K562 (cell line): ENCODE data around the gene PYM1. TPM values are rescaled to one million over a fixed set of nuclear protein-coding genes. Genes with fewer than 3 reads are reported as not detected.
"Not testable (repeated sequence)": the region's sequence is repeated elsewhere in the genome, so short reads cannot be mapped to it uniquely, and the experiment has no call there.

Source experiments
- ATAC-seq: fragments of 200-7000 bp; cut with Tn5 transposase; 3 replicates; pipeline ENCODE4 v1.9.1; 2020; ENCODE audit warnings: moderate library complexity
- BruUV-seq: library from RNA; stranded (reverse); fragments of 400-500 nt; replicated peaks from 2 replicates; lab custom pipeline; 2021; lab: Mats Ljungman, UMichigan
- CTCF ChIA-PET: fragments of 300-600 bp; formaldehyde crosslinking; extraction: SDS; loops from one replicate; lab custom pipeline; 2021; ENCODE audit warnings: low intra/inter-chr PET ratio; lab: Yijun Ruan, JAX
- POLR2A ChIA-PET: fragments of 300-600, 350-650 bp; sonication (Branson Sonifier 250); formaldehyde crosslinking; extraction: SDS; loops from one replicate; lab custom pipeline; 2021; ENCODE audit warnings: antibody characterized with exemption, inconsistent platforms; lab: Yijun Ruan, JAX
- DNase-seq, 4 experiments: peaks; one replicate each; pipeline versions ENCODE4 v3.0.0 to v3.0.0-alpha.2; 2011 to 2018; ENCODE audit warnings: low spot score in 3 of 4, mixed read lengths in 3 of 4; ENCODE audit errors: extremely low read depth in 1 of 4
- FAIRE-seq: peaks from 2 replicates; lab custom pipeline; 2011; peaks lifted over from hg19 to GRCh38; lab: Jason Lieb, UNC
- H2AFZ ChIP-seq: 2 replicates; pipeline ENCODE4 v1.6.0; 2011; ENCODE audit warnings: low read depth, low read length, control low read depth, inconsistent platforms
- H3K27ac ChIP-seq: fragments of 200-600 bp; 3 replicates; pipeline ENCODE4 v1.8.0; 2011; ENCODE audit warnings: low read depth, mild to moderate bottlenecking, control low read depth, inconsistent platforms, low read length, moderate library complexity, mixed read lengths; ENCODE audit errors: extremely low read depth
- H3K27me3 ChIP-seq, 2 experiments: fragments of 300-600 bp in 1 of 2; 2 replicates in 1 of 2; 3 replicates in 1 of 2; pipeline versions ENCODE4 v1.6.0 to v1.8.0; 2011; ENCODE audit warnings: inconsistent platforms in 2 of 2, low read length in 2 of 2, mild to moderate bottlenecking in 1 of 2, mixed read lengths in 1 of 2, moderate library complexity in 1 of 2; ENCODE audit not compliant: control insufficient read depth in 2 of 2, insufficient read depth in 2 of 2
- H3K36me3 ChIP-seq: fragments of 300-600 bp; 3 replicates; pipeline ENCODE4 v1.8.0; 2011; ENCODE audit warnings: mild to moderate bottlenecking, low read length, inconsistent platforms; ENCODE audit not compliant: control insufficient read depth, insufficient read depth
- H3K4me1 ChIP-seq, 2 experiments: fragments of 200-600 bp in 1 of 2; replicated peaks in 1 of 2; 2 replicates in 1 of 2; 3 replicates in 1 of 2; pipeline versions ENCODE4 v1.5.1 to v1.8.0; 2011; ENCODE audit warnings: inconsistent platforms in 2 of 2, low read length in 2 of 2, mild to moderate bottlenecking in 1 of 2, mixed read lengths in 1 of 2, moderate library complexity in 1 of 2; ENCODE audit not compliant: control insufficient read depth in 2 of 2, insufficient read depth in 2 of 2
- H3K4me2 ChIP-seq: 2 replicates; pipeline ENCODE4 v1.6.1; 2011; ENCODE audit warnings: low read length, control low read depth, inconsistent platforms, mixed read lengths; ENCODE audit not compliant: insufficient read depth
- H3K4me3 ChIP-seq: fragments of 200-600 bp; sonication (generic), shearing (Covaris generic); 2 replicates; pipeline ENCODE4 v1.5.1; 2016; ENCODE audit warnings: control low read depth, inconsistent platforms
- H3K79me2 ChIP-seq: fragments of 200-600 bp; 3 replicates; pipeline ENCODE4 v1.8.0; 2011; ENCODE audit warnings: low read length, inconsistent platforms; ENCODE audit not compliant: control insufficient read depth, insufficient read depth
- H3K9ac ChIP-seq, 2 experiments: 2 replicates each; pipeline versions ENCODE4 v1.6.0 to v1.6.1; 2011; ENCODE audit warnings: low read depth in 2 of 2, low read length in 2 of 2, control low read depth in 1 of 2, inconsistent platforms in 1 of 2, mild to moderate bottlenecking in 1 of 2, mixed read lengths in 1 of 2; ENCODE audit not compliant: insufficient read depth in 1 of 2
- H3K9me1 ChIP-seq: one replicate; pipeline ENCODE4 v1.6.0; 2011; ENCODE audit warnings: inconsistent platforms, mild to moderate bottlenecking, low read length, moderate library complexity; ENCODE audit not compliant: control insufficient read depth, insufficient read depth
- H3K9me3 ChIP-seq: replicated peaks from 2 replicates; pipeline ENCODE4 v1.5.1; 2011; ENCODE audit warnings: low read depth, low read length, inconsistent platforms; ENCODE audit not compliant: control insufficient read depth, insufficient read depth
- H4K20me1 ChIP-seq: replicated peaks from 2 replicates; pipeline ENCODE4 v1.6.1; 2011; ENCODE audit warnings: low read length, inconsistent platforms, mixed read lengths; ENCODE audit not compliant: control insufficient read depth, insufficient read depth
- ATF3 ChIP-seq, 2 experiments: fragments of 450-650 bp in 1 of 2; sonication (generic) in 1 of 2; formaldehyde crosslinking in 1 of 2; IDR thresholded peaks in 1 of 2; conservative IDR thresholded peaks in 1 of 2; 2 replicates each; pipeline versions ENCODE4 v1.6.1 to v1.8.1; 2016 to 2023; ENCODE audit warnings: mild to moderate bottlenecking in 2 of 2, moderate library complexity in 2 of 2, inconsistent platforms in 1 of 2, missing genetic modification reagents in 1 of 2
- CEBPG ChIP-seq, 3 experiments: fragments of 200-800 bp in 1 of 3; sonication (Bioruptor generic) in 1 of 3; sonication (generic) in 1 of 3; formaldehyde crosslinking in 1 of 3; IDR thresholded peaks in 2 of 3; conservative IDR thresholded peaks in 1 of 3; 2 replicates each; pipeline versions ENCODE4 v1.6.1 to v1.8.0; 2016 to 2022; ENCODE audit warnings: missing compliant biosample characterization in 2 of 3, missing genetic modification characterization in 2 of 3, mild to moderate bottlenecking in 1 of 3, missing genetic modification reagents in 1 of 3
- LCOR ChIP-seq: sonication (generic); formaldehyde crosslinking; IDR thresholded peaks from 2 replicates; pipeline ENCODE4 v1.8.0; 2022; ENCODE audit warnings: mild to moderate bottlenecking, missing genetic modification reagents
- ZBTB33 ChIP-seq: sonication (generic); formaldehyde crosslinking; IDR thresholded peaks from 2 replicates; pipeline ENCODE4 v1.8.1; 2023; ENCODE audit warnings: mild to moderate bottlenecking, missing genetic modification reagents
- WGBS: fragments of 100-300 bp; shearing (Covaris generic); methylation state at CpG from one replicate; pipeline ENCODE4 v1.1.6; 2016; ENCODE audit warnings: low coverage, mixed read lengths; ENCODE audit not compliant: insufficient coverage; ENCODE audit errors: missing lambda C conversion rate; 5-methylcytosine and 5-hydroxymethylcytosine counted together
- in situ Hi-C: fragments of 300-500 bp; cut with MboI; formaldehyde crosslinking; loops from 4 replicates; pipeline ENCODE4 v1.15.0; 2018; ENCODE audit warnings: inconsistent platforms, mixed read lengths
- intact Hi-C: fragments of 100-400 bp; cut with micrococcal nuclease; formaldehyde crosslinking; loops from 2 replicates; pipeline ENCODE4 v1.14.2; 2022
- polyA plus RNA-seq, 8 experiments: library from polyadenylated mRNA; depleted of rRNA in 4 of 8; stranded (reverse) in 5 of 8; unstranded in 3 of 8; fragments of >200 nt; fragmentation: Nextera tagmentation in 2 of 8; fragmentation: Illumina TruSeq in 1 of 8; extraction: Ambion mirVana in 2 of 8; extraction: Trizol in 1 of 8; gene quantifications; 2 replicates each; pipeline versions ENCODE4 v1.2.1 to v1.2.3, GENCODE V29; 2011 to 2014; ENCODE audit warnings: inconsistent platforms in 1 of 8, missing spikeins in 1 of 8
- total RNA-seq, 7 experiments: library from RNA; depleted of rRNA in 6 of 7; stranded (reverse); fragments of >200 nt in 6 of 7; fragmentation: Illumina TruSeq in 2 of 7; extraction: Trizol in 2 of 7; gene quantifications; 2 replicates each; pipeline versions ENCODE4 v1.2.1 to v1.2.3, GENCODE V29; 2011 to 2021; ENCODE audit warnings: low replicate concordance in 1 of 7

Gene PYM1
- total and polyA plus RNA-seq, 9 of the 15 experiments (the other 6 are each of a cell fraction or from before 2014, with no cell fraction given), result 29.0 to 51.3 (median 34.1) TPM

- H3K4me1 ChIP-seq; H3K27ac ChIP-seq; H4K20me1 ChIP-seq; FAIRE-seq; H3K9me1 ChIP-seq; ATAC-seq; H3K9me3 ChIP-seq; H3K9ac ChIP-seq; H3K27me3 ChIP-seq; intact Hi-C loops; CTCF ChIA-PET; BruUV-seq; H2AFZ ChIP-seq; DNase-seq; in situ Hi-C loops; H3K4me3 ChIP-seq; H3K4me2 ChIP-seq; POLR2A ChIA-PET; TF ChIP-seq ATF3 (CRISPR knock-in tag; conservative IDR thresholded peaks at IDR 0.05); CEBPG (tag; conservative IDR thresholded peaks at IDR 0.05 in 1 of 2, IDR thresholded peaks at IDR 0.05 in 1 of 2): not testable (repeated sequence)
- peaks cover 47% of the 10 kb centered on the region for H3K36me3 ChIP-seq
- peaks cover 89% of the 10 kb centered on the region for H3K79me2 ChIP-seq
- WGBS, result 75% methylated on average over 9 of the region's 9 CpGs
- 0 out of 2 replicates have a peak, but pooled peaks have one; percentile 19 for TF ChIP-seq LCOR (CRISPR knock-in tag)
- peak; percentile 29; the same call in 1 of the 2 replicates for TF ChIP-seq ATF3 (IDR thresholded peaks at IDR 0.05)
- TF ChIP-seq ZBTB33 (CRISPR knock-in tag), result peak; percentile 42; the same call in 1 of the 2 replicates
- peak; percentile 16; the same call in 1 of the 2 replicates for TF ChIP-seq CEBPG (CRISPR knock-in tag; IDR thresholded peaks at IDR 0.05)
These were observed 4.0 kb downstream of the PYM1 start for GRCh38 chr12:55923648-55924047.
